Natural killer cell (primary cell): ENCODE data around the gene CACNA1C. TPM values are rescaled to one million over a fixed set of nuclear protein-coding genes. Genes with fewer than 3 reads are reported as not detected.

Source experiments
- ATAC-seq, 3 donors: fragments of 150-1000 bp in 2 of 3; fragments of 200-7000 bp in 1 of 3; cut with Tn5 transposase; 1 replicate in 1 of 3; 2 replicates in 2 of 3; pipeline ENCODE4 v1.10.0; 2021; ENCODE audit warnings: mild to moderate bottlenecking in 2 of 3, moderate library complexity in 2 of 3
- DNase-seq, 2 donors: peaks; one replicate each; pipeline versions ENCODE4 v3.0.0 to v3.0.0-alpha.2; 2013 to 2021; ENCODE audit warnings: mixed read lengths in 1 of 2
- H3K27ac ChIP-seq: one replicate; pipeline ENCODE4 v1.5.1; 2013; ENCODE audit warnings: mild to moderate bottlenecking, low read length
- H3K27me3 ChIP-seq: one replicate; pipeline ENCODE4 v1.6.1; 2013; ENCODE audit warnings: low read length; ENCODE audit not compliant: control insufficient read depth, insufficient read depth
- H3K36me3 ChIP-seq: one replicate; pipeline ENCODE4 v1.6.1; 2013; ENCODE audit warnings: low read length; ENCODE audit not compliant: control insufficient read depth, insufficient read depth
- H3K4me1 ChIP-seq: one replicate; pipeline ENCODE4 v1.6.1; 2013; ENCODE audit warnings: low read length; ENCODE audit not compliant: control insufficient read depth, insufficient read depth
- H3K4me3 ChIP-seq: one replicate; pipeline ENCODE4 v1.5.1; 2013; ENCODE audit warnings: low read length
- H3K9me3 ChIP-seq: one replicate; pipeline ENCODE4 v1.6.1; 2013; ENCODE audit warnings: low read length; ENCODE audit not compliant: control insufficient read depth, insufficient read depth
- H3K27ac Mint-ChIP-seq, 2 donors: one replicate each; pipeline ENCODE4 v1.8.0; 2022; ENCODE audit warnings: mild to moderate bottlenecking in 2 of 2, mixed read lengths in 2 of 2, moderate library complexity in 1 of 2
- H3K27me3 Mint-ChIP-seq, 2 donors: one replicate each; pipeline ENCODE4 v1.8.0; 2022; ENCODE audit warnings: low read depth in 2 of 2, mixed read lengths in 2 of 2
- H3K36me3 Mint-ChIP-seq: one replicate; pipeline ENCODE4 v1.8.0; 2022; ENCODE audit warnings: mixed read lengths
- H3K4me1 Mint-ChIP-seq, 2 donors: one replicate each; pipeline ENCODE4 v1.8.0; 2022; ENCODE audit warnings: mixed read lengths in 2 of 2
- H3K4me3 Mint-ChIP-seq: one replicate; pipeline ENCODE4 v1.8.0; 2022; ENCODE audit warnings: mild to moderate bottlenecking, moderate library complexity, mixed read lengths
- H3K9me3 Mint-ChIP-seq, 2 donors: one replicate each; pipeline ENCODE4 v1.8.0; 2022; ENCODE audit warnings: mixed read lengths in 2 of 2
- WGBS: methylation state at CpG from one replicate; pipeline ENCODE4 v1.1.7; 2013; ENCODE audit warnings: missing lambda C conversion rate; ENCODE audit not compliant: insufficient coverage; 5-methylcytosine and 5-hydroxymethylcytosine counted together
- intact Hi-C: fragments of 100-400 bp; cut with micrococcal nuclease; formaldehyde crosslinking; loops from one replicate; pipeline ENCODE4 v1.14.2; 2022
- total RNA-seq, 4 donors: library from RNA; stranded (reverse); fragments of 120-200 nt in 1 of 4; gene quantifications; one replicate each; pipeline versions ENCODE4 v1.2.3 to v1.2.4, GENCODE V29; 2013 to 2022
- TF ChIP-seq, protein P1 (sequence below): fragments of 200-600 bp; IDR thresholded peaks from one replicate; pipeline ENCODE4 v1.8.0; 2022; ENCODE audit warnings: antibody characterized with exemption

CACNA1C gene
- total RNA-seq, 3 donors from 2014 or later (not counting 1 experiment from before 2014, with no cell fraction given): 0.07 to 0.35 (median 0.08) TPM

DNA sequence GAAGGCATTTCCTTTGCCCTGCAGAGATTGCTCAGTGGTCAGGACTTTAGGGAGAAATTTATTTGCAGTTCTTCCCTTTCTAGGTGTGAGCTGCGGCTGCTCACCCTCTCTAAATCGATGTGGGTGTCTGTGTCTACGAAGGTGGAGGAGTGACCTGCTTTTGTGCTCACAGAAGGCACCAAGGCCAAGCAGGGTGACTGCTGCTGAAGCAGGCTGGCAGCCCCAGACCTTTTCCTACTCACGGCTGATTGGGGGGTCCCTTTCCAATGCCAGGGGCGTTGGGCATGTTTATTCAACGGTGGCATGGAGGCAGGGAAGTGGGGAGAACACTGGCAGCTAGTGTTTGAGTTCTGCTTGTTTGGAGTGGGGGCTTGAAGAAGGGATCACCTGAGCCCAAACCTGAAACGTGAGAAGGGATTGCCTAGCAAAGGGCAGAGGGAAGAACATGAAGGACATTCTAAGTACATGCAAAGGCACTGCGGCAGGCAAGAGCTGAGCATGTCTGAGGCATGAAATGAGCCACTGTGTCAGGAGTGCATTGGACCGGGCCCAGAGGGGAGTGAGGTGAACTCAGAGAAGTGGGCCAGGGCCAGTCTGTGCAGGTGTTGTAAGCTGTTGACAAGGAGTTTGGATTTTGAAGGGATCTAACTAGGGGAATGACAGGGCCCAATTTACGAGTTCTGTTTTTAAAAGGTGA is 56.3 kb downstream of the CACNA1C start:
- Histone ChIP-seq H3K36me3 (no peaks in the 10 kb centered on the region), H3K27ac (no peak overlapping the region), H3K27me3 (no peaks in the 10 kb centered on the region), H3K4me3 (no peak overlapping the region), H3K9me3 (no peaks in the 10 kb centered on the region), H3K4me1 (no peaks in the 10 kb centered on the region)
- TF ChIP-seq, protein P1, sequence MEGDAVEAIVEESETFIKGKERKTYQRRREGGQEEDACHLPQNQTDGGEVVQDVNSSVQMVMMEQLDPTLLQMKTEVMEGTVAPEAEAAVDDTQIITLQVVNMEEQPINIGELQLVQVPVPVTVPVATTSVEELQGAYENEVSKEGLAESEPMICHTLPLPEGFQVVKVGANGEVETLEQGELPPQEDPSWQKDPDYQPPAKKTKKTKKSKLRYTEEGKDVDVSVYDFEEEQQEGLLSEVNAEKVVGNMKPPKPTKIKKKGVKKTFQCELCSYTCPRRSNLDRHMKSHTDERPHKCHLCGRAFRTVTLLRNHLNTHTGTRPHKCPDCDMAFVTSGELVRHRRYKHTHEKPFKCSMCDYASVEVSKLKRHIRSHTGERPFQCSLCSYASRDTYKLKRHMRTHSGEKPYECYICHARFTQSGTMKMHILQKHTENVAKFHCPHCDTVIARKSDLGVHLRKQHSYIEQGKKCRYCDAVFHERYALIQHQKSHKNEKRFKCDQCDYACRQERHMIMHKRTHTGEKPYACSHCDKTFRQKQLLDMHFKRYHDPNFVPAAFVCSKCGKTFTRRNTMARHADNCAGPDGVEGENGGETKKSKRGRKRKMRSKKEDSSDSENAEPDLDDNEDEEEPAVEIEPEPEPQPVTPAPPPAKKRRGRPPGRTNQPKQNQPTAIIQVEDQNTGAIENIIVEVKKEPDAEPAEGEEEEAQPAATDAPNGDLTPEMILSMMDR: no peak
- WGBS: 83% methylated on average over 10 of the region's 10 CpGs
- no peak overlapping the region for H3K27ac Mint-ChIP-seq
- H3K4me1 Mint-ChIP-seq: no peaks in the 10 kb centered on the region
- no peaks in the 10 kb centered on the region for H3K27me3 Mint-ChIP-seq
- DNase-seq (no peak), ATAC-seq (no peak)
- no peaks in the 10 kb centered on the region for H3K9me3 Mint-ChIP-seq
- H3K36me3 Mint-ChIP-seq: no peaks in the 10 kb centered on the region
- intact Hi-C loops: no loop called here
- H3K4me3 Mint-ChIP-seq: no peak overlapping the region

DNA sequence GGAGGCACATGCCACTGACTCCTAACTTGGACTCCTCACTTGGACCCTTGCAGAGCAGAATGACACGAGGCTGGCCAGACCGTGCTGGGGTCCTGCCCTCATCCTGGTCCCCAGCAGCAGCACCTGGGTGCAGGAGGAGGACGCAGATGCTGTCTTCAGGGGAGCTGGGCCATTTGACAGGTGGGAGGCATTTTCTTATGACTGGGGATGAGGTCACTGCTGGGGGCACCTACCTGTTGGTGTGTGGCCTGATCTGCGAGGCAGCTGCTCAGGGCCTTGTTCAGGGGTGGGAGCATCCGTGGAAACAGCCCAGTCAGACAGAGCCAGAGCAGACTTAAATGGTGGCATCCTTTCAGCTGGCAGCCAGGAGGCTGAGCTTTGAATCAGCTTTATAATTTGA is 57.3 kb downstream of the CACNA1C start:
- Mint-ChIP-seq H3K36me3 (no peaks in the 10 kb centered on the region), H3K27ac (no peak overlapping the region), H3K4me1 (no peaks in the 10 kb centered on the region), H3K4me3 (no peak overlapping the region), H3K9me3 (no peaks in the 10 kb centered on the region), H3K27me3 (no peaks in the 10 kb centered on the region)
- H3K4me3 ChIP-seq: no peak overlapping the region
- H3K9me3 ChIP-seq: no peaks in the 10 kb centered on the region
- ATAC-seq (no peak), DNase-seq (no peak)
- TF ChIP-seq, protein P1: no peak
- H3K36me3 ChIP-seq: no peaks in the 10 kb centered on the region
- H3K27me3 ChIP-seq: no peaks in the 10 kb centered on the region
- no peaks in the 10 kb centered on the region for H3K4me1 ChIP-seq
- 76% methylated on average over 5 of the region's 5 CpGs for WGBS
- no peak overlapping the region for H3K27ac ChIP-seq
- intact Hi-C loops: no loop called here

DNA sequence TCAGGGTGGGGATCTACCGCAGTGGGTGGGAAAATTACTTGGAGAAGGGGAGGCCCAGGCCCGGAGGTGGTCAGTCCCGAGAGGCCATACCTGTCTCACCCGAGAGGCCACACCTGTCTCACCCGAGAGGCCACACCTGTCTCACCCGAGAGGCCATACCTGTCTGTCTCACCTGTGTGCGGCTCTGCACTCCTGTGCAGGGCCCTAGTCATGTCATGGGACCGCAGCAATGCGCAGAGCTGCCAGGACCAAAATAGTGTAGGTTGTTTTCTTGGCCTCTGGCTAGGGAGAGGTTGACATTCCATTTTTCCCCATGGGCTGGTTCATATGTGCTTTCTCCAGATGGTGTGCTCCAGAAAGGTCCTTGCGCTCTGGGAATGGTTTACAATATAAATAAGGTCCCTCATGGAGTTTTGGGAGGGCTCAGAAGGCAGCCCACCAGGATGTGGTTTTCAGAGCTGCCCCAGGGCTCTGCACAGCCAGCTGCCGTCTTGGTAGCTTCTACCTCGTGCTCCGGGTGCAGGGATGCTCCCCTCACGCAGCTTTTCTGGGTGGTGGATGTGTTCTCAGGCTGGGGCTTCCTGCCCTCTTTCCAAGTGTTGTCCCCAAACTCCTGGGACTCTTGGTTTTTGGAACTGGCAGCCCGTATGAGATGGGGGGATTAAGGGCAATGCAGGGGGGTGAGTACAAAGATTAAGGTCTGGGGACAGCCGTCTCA is 58.2 kb downstream of the CACNA1C start:
- Mint-ChIP-seq H3K36me3 (no peaks in the 10 kb centered on the region), H3K27me3 (no peaks in the 10 kb centered on the region), H3K9me3 (no peaks in the 10 kb centered on the region), H3K4me3 (no peak overlapping the region), H3K4me1 (no peaks in the 10 kb centered on the region), H3K27ac (no peak overlapping the region)
- no peak for ATAC-seq
- H3K36me3 ChIP-seq: no peaks in the 10 kb centered on the region
- H3K27me3 ChIP-seq: no peaks in the 10 kb centered on the region
- H3K4me3 ChIP-seq: no peak overlapping the region
- 82% methylated on average over 16 of the region's 16 CpGs for WGBS
- TF ChIP-seq, protein P1: no peak
- intact Hi-C loops: no loop called here
- H3K4me1 ChIP-seq: no peaks in the 10 kb centered on the region
- no peaks in the 10 kb centered on the region for H3K9me3 ChIP-seq
- H3K27ac ChIP-seq: no peak overlapping the region
- DNase-seq: no peak
